K562 (cell line): ENCODE data around the gene SRGN. TPM values are rescaled to one million over a fixed set of nuclear protein-coding genes. Genes with fewer than 3 reads are reported as not detected.

Experiments used
- ELF2 ChIP-seq: fragments of 250-450 bp; sonication (Bioruptor Pico); IDR thresholded peaks from 2 replicates; pipeline ENCODE4 v1.5.0; 2021; ENCODE audit warnings: mild to moderate bottlenecking
- GMEB1 ChIP-seq: fragments of 250-450 bp; sonication (Bioruptor Pico); IDR thresholded peaks from 2 replicates; pipeline ENCODE4 v1.4.0; 2020; ENCODE audit warnings: mild to moderate bottlenecking
- KHSRP ChIP-seq: fragments of 450-650 bp; IDR thresholded peaks from 2 replicates; pipeline ENCODE4 v1.6.1; 2017
- NFXL1 ChIP-seq: fragments of 450-650 bp; formaldehyde crosslinking; IDR thresholded peaks from 2 replicates; pipeline ENCODE4 v1.4.0; 2021; ENCODE audit warnings: mild to moderate bottlenecking
- NR3C1 ChIP-seq: sonication (generic); formaldehyde crosslinking; IDR thresholded peaks from 2 replicates; pipeline ENCODE4 v1.8.1; 2022; ENCODE audit warnings: missing genetic modification reagents
- PURB ChIP-seq: sonication (generic); formaldehyde crosslinking; IDR thresholded peaks from 2 replicates; pipeline ENCODE4 v1.9.0; 2021; ENCODE audit warnings: low read depth, mild to moderate bottlenecking, missing genetic modification reagents
- TAF7 ChIP-seq: fragments of 450-650 bp; IDR thresholded peaks from 2 replicates; pipeline ENCODE4 v1.6.1; 2016; ENCODE audit warnings: missing genetic modification characterization, missing compliant biosample characterization
- TCF3 ChIP-seq: sonication (generic); formaldehyde crosslinking; IDR thresholded peaks from 2 replicates; pipeline ENCODE4 v1.4.0; 2020; ENCODE audit warnings: mild to moderate bottlenecking, missing genetic modification reagents
- TOE1 ChIP-seq, 2 experiments: fragments of 450-650 bp in 1 of 2; sonication (generic) in 1 of 2; formaldehyde crosslinking in 1 of 2; IDR thresholded peaks; 2 replicates each; pipeline versions ENCODE4 v1.7.1 to v1.8.0; 2016 to 2022; ENCODE audit warnings: borderline replicate concordance in 2 of 2, mild to moderate bottlenecking in 2 of 2, antibody characterized with exemption in 1 of 2, inconsistent platforms in 1 of 2, low read depth in 1 of 2, missing genetic modification reagents in 1 of 2, moderate library complexity in 1 of 2
- TRIM25 ChIP-seq: fragments of 450-650 bp; IDR thresholded peaks from 2 replicates; pipeline ENCODE4 v1.7.0; 2016; ENCODE audit warnings: borderline replicate concordance
- ZKSCAN3 ChIP-seq: fragments of 250-450 bp; sonication (Bioruptor Pico); IDR thresholded peaks from 2 replicates; pipeline ENCODE4 v1.4.0; 2020
- ZNF592 ChIP-seq: fragments of 450-650 bp; IDR thresholded peaks from 2 replicates; pipeline ENCODE4 v1.6.1; 2017; ENCODE audit warnings: antibody characterized with exemption, mild to moderate bottlenecking
- polyA plus RNA-seq, 8 experiments: library from polyadenylated mRNA; depleted of rRNA in 4 of 8; stranded (reverse) in 5 of 8; unstranded in 3 of 8; fragments of >200 nt; fragmentation: Nextera tagmentation in 2 of 8; fragmentation: Illumina TruSeq in 1 of 8; extraction: Ambion mirVana in 2 of 8; extraction: Trizol in 1 of 8; gene quantifications; 2 replicates each; pipeline versions ENCODE4 v1.2.1 to v1.2.3, GENCODE V29; 2011 to 2014; ENCODE audit warnings: inconsistent platforms in 1 of 8, missing spikeins in 1 of 8
- total RNA-seq, 7 experiments: library from RNA; depleted of rRNA in 6 of 7; stranded (reverse); fragments of >200 nt in 6 of 7; fragmentation: Illumina TruSeq in 2 of 7; extraction: Trizol in 2 of 7; gene quantifications; 2 replicates each; pipeline versions ENCODE4 v1.2.1 to v1.2.3, GENCODE V29; 2011 to 2021; ENCODE audit warnings: low replicate concordance in 1 of 7

SRGN gene
- total and polyA plus RNA-seq, 9 of the 15 experiments (the other 6 are each of a cell fraction or from before 2014, with no cell fraction given): 136 to 304 (median 180) TPM

- TF ChIP-seq TCF3 (CRISPR knock-in tag) (no peak), TAF7 (tag) (no peak), ELF2 (CRISPR knock-in tag) (no peak), KHSRP (peak; percentile 16; the same call in 1 of the 2 replicates), TRIM25 (0 out of 2 replicates have a peak, but pooled peaks have one; percentile 70), ZNF592 (peak; percentile 75; the same call in 1 of the 2 replicates), NR3C1 (no peak), ZKSCAN3 (CRISPR knock-in tag) (no peak), GMEB1 (no peak), PURB (no peak), TOE1 (IDR thresholded peaks at IDR 0.05; ENCODE audit: borderline replicate concordance) (peak; percentile 57; the same call in 1 of the 2 replicates), TOE1 (CRISPR knock-in tag; IDR thresholded peaks at IDR 0.05; ENCODE audit: borderline replicate concordance, low read depth) (no peak), NFXL1 (no peak)
These were observed 2.0 kb downstream of the SRGN start (continued) for GRCh38 chr10:69089638-69090599.
